K562 (cell line): Measurements from ENCODE around the gene RABGAP1L. TPM values are rescaled to one million over a fixed set of nuclear protein-coding genes. Genes with fewer than 3 reads are reported as not detected.

Source experiments
- ATF3 ChIP-seq, 2 experiments: fragments of 450-650 bp in 1 of 2; sonication (generic) in 1 of 2; formaldehyde crosslinking in 1 of 2; IDR thresholded peaks in 1 of 2; conservative IDR thresholded peaks in 1 of 2; 2 replicates each; pipeline versions ENCODE4 v1.6.1 to v1.8.1; 2016 to 2023; ENCODE audit warnings: mild to moderate bottlenecking in 2 of 2, moderate library complexity in 2 of 2, inconsistent platforms in 1 of 2, missing genetic modification reagents in 1 of 2
- CCNT2 ChIP-seq: IDR thresholded peaks from 2 replicates; pipeline ENCODE4 v1.6.1; 2011; ENCODE audit warnings: borderline replicate concordance, low read depth, mild to moderate bottlenecking, moderate library complexity, mixed read lengths, low read length; ENCODE audit not compliant: insufficient read length; ENCODE audit errors: extremely low read depth
- GABPA ChIP-seq: fragments of 200-800 bp; sonication (Bioruptor generic); conservative IDR thresholded peaks from 2 replicates; pipeline ENCODE4 v1.6.1; 2016; ENCODE audit warnings: low read depth, missing genetic modification characterization, missing compliant biosample characterization
- HMG20B ChIP-seq: fragments of 250-450 bp; sonication (Bioruptor Pico); IDR thresholded peaks from 2 replicates; pipeline ENCODE4 v1.5.0; 2021; ENCODE audit warnings: mild to moderate bottlenecking
- KHSRP ChIP-seq: fragments of 450-650 bp; IDR thresholded peaks from 2 replicates; pipeline ENCODE4 v1.6.1; 2017
- KLF16 ChIP-seq: IDR thresholded peaks from 2 replicates; pipeline ENCODE4 v1.6.1; 2016; ENCODE audit warnings: antibody characterized with exemption
- MAFG ChIP-seq: fragments of 450-650 bp; conservative IDR thresholded peaks from 2 replicates; pipeline ENCODE4 v1.6.1; 2016; ENCODE audit warnings: missing genetic modification characterization, missing compliant biosample characterization
- MEF2A ChIP-seq: IDR thresholded peaks from 2 replicates; pipeline ENCODE4 v1.6.1; 2011; ENCODE audit warnings: low read depth, mild to moderate bottlenecking, low read length, moderate library complexity; ENCODE audit not compliant: control insufficient read depth
- MLX ChIP-seq, 2 experiments: fragments of 450-650 bp in 1 of 2; sonication (generic) in 1 of 2; formaldehyde crosslinking; conservative IDR thresholded peaks; 2 replicates each; pipeline versions ENCODE4 v1.4.0 to v1.8.1; 2020 to 2022; ENCODE audit warnings: mild to moderate bottlenecking in 1 of 2, missing genetic modification reagents in 1 of 2
- MTA2 ChIP-seq: fragments of 450-650 bp; IDR thresholded peaks from 2 replicates; pipeline ENCODE4 v1.6.1; 2016; ENCODE audit warnings: low read depth
- MXI1 ChIP-seq: IDR thresholded peaks from 2 replicates; pipeline ENCODE4 v1.6.1; 2011; ENCODE audit warnings: low read depth, mild to moderate bottlenecking, improper control_type of control experiment, low read length
- NBN ChIP-seq: fragments of 450-650 bp; IDR thresholded peaks from 2 replicates; pipeline ENCODE4 v1.6.1; 2016; ENCODE audit warnings: low read depth, mild to moderate bottlenecking
- NEUROD1 ChIP-seq: fragments of 150-350 bp; IDR thresholded peaks from 2 replicates; pipeline ENCODE4 v1.6.1; 2014; ENCODE audit warnings: borderline replicate concordance, low read length, low read depth; ENCODE audit not compliant: partially characterized antibody
- NFATC3 ChIP-seq: fragments of 450-650 bp; IDR thresholded peaks from 2 replicates; pipeline ENCODE4 v1.6.1; 2017; ENCODE audit warnings: mild to moderate bottlenecking
- NR2C2 ChIP-seq, 2 experiments: fragments of 200-800 bp in 1 of 2; sonication (Bioruptor generic) in 1 of 2; sonication (generic) in 1 of 2; formaldehyde crosslinking in 1 of 2; IDR thresholded peaks; 2 replicates each; pipeline versions ENCODE4 v1.6.1 to v1.8.0; 2016 to 2022; ENCODE audit warnings: mild to moderate bottlenecking in 1 of 2, missing compliant biosample characterization in 1 of 2, missing genetic modification characterization in 1 of 2, missing genetic modification reagents in 1 of 2
- NR4A1 ChIP-seq, 2 experiments: fragments of 250-450 bp in 1 of 2; fragments of 450-650 bp in 1 of 2; sonication (Bioruptor Pico) in 1 of 2; IDR thresholded peaks; 2 replicates each; pipeline versions ENCODE4 v1.4.0 to v1.6.1; 2016 to 2020; ENCODE audit warnings: mild to moderate bottlenecking in 2 of 2, missing compliant biosample characterization in 1 of 2, missing genetic modification characterization in 1 of 2, moderate library complexity in 1 of 2
- RB1 ChIP-seq: fragments of 450-650 bp; IDR thresholded peaks from 2 replicates; pipeline ENCODE4 v1.6.1; 2017; ENCODE audit warnings: low read depth, mild to moderate bottlenecking
- SRF ChIP-seq, 2 experiments: fragments of 250-450, 450-650 bp in 1 of 2; sonication (Bioruptor Pico) in 1 of 2; sonication (generic) in 1 of 2; formaldehyde crosslinking; IDR thresholded peaks; 2 replicates each; pipeline versions ENCODE4 v1.5.0 to v1.5.1; 2020 to 2022; ENCODE audit warnings: mild to moderate bottlenecking in 1 of 2, missing genetic modification reagents in 1 of 2
- TFAM ChIP-seq: fragments of 250-450 bp; sonication (Bioruptor Pico); conservative IDR thresholded peaks from 2 replicates; pipeline ENCODE4 v1.5.0; 2021; ENCODE audit warnings: mild to moderate bottlenecking, moderate library complexity
- XRCC4 ChIP-seq: IDR thresholded peaks from one replicate; pipeline ENCODE4 v1.6.1; 2011; ENCODE audit not compliant: insufficient read depth, insufficient read length; ENCODE audit errors: extremely low read depth
- ZNF165 ChIP-seq: fragments of 250-450 bp; sonication (Bioruptor Pico); IDR thresholded peaks from 2 replicates; pipeline ENCODE4 v1.4.0; 2020; ENCODE audit warnings: borderline replicate concordance
- ZNF316 ChIP-seq: fragments of 450-650 bp; IDR thresholded peaks from 2 replicates; pipeline ENCODE4 v1.6.1; 2016
- ZNF354B ChIP-seq: fragments of 250-450 bp; sonication (Bioruptor Pico); IDR thresholded peaks from 2 replicates; pipeline ENCODE4 v1.4.0; 2020
- ZNF384 ChIP-seq: IDR thresholded peaks from 2 replicates; pipeline ENCODE4 v1.6.1; 2012; ENCODE audit warnings: low read depth, low read length, improper control_type of control experiment
- ZNF41 ChIP-seq: fragments of 250-450 bp; sonication (Bioruptor Pico); conservative IDR thresholded peaks from 2 replicates; pipeline ENCODE4 v1.4.0; 2020; ENCODE audit warnings: mild to moderate bottlenecking
- ZNF551 ChIP-seq: fragments of 250-450 bp; sonication (Bioruptor Pico); IDR thresholded peaks from 2 replicates; pipeline ENCODE4 v1.5.0; 2021; ENCODE audit warnings: mild to moderate bottlenecking, moderate library complexity
- ZNF57 ChIP-seq: fragments of 450-650 bp; formaldehyde crosslinking; IDR thresholded peaks from 2 replicates; pipeline ENCODE4 v1.4.0; 2020; ENCODE audit warnings: mild to moderate bottlenecking, moderate library complexity
- ZNF668 ChIP-seq: fragments of 250-450 bp; sonication (Bioruptor Pico); IDR thresholded peaks from 2 replicates; pipeline ENCODE4 v1.8.0; 2022; ENCODE audit warnings: mild to moderate bottlenecking, inconsistent platforms
- ZNF699 ChIP-seq: fragments of 250-450 bp; sonication (Bioruptor Pico); IDR thresholded peaks from 2 replicates; pipeline ENCODE4 v1.8.0; 2021; ENCODE audit warnings: mild to moderate bottlenecking, moderate library complexity; ENCODE audit not compliant: insufficient replicate concordance
- polyA plus RNA-seq, 8 experiments: library from polyadenylated mRNA; depleted of rRNA in 4 of 8; stranded (reverse) in 5 of 8; unstranded in 3 of 8; fragments of >200 nt; fragmentation: Nextera tagmentation in 2 of 8; fragmentation: Illumina TruSeq in 1 of 8; extraction: Ambion mirVana in 2 of 8; extraction: Trizol in 1 of 8; gene quantifications; 2 replicates each; pipeline versions ENCODE4 v1.2.1 to v1.2.3, GENCODE V29; 2011 to 2014; ENCODE audit warnings: inconsistent platforms in 1 of 8, missing spikeins in 1 of 8
- total RNA-seq, 7 experiments: library from RNA; depleted of rRNA in 6 of 7; stranded (reverse); fragments of >200 nt in 6 of 7; fragmentation: Illumina TruSeq in 2 of 7; extraction: Trizol in 2 of 7; gene quantifications; 2 replicates each; pipeline versions ENCODE4 v1.2.1 to v1.2.3, GENCODE V29; 2011 to 2021; ENCODE audit warnings: low replicate concordance in 1 of 7

The RABGAP1L gene
- total and polyA plus RNA-seq, 9 of the 15 experiments (the other 6 are each of a cell fraction or from before 2014, with no cell fraction given), result 16.5 to 44.9 (median 26.7) TPM

DNA sequence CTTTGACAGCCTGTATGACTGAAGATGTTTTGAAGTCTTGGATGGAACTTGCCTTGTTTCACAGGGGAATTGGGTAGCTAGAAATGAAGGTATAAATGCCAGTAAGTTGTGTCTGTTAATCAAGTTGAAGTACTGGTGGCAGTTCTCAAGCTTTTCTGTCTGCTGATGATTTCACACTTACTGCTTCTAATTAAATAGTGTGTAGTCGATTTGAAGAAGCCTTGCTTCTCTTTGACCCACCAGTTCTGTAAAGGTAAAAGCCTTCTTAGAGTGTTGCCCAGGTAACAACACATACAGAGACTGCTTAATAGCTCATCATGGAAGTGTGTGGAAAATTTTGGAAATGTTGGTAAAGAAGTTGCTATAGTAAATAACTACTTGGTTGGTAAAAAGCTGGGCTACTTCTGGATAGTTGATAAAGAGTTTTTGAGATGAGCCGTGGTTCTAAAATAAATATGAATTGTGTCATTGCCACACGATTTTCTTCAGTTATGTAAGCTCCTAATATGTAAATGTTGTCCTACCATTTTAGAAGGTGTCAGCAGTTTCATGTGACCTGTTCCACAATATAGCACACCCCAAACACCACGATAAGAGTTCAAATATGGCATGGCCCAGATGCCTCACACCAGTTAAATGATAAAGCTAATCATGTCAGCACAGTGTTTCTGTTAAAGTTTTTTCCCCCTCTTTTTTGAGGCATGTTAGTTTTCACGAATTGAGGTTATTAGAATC, 7.4 kb downstream of the RABGAP1L start (continued):
- TF ChIP-seq NR4A1 (CRISPR knock-in tag; IDR thresholded peaks at IDR 0.05) (no peak), NR4A1 (tag; IDR thresholded peaks at IDR 0.05) (peak; percentile 82; the same call in 1 of the 2 replicates), GABPA (tag) (peak; percentile 7; the same call in 1 of the 2 replicates), NBN (peak; percentile 57; the same call in 1 of the 2 replicates), KLF16 (peak; percentile 87), ZNF668 (peak; percentile 68; the same call in 1 of the 2 replicates), ZNF165 (CRISPR knock-in tag) (no peak), NR2C2 (CRISPR knock-in tag; IDR thresholded peaks at IDR 0.05) (no peak), NR2C2 (tag; IDR thresholded peaks at IDR 0.05) (peak; percentile 72), MXI1 (no peak), MAFG (tag) (peak; percentile 99), ZNF354B (CRISPR knock-in tag) (peak; percentile 70), NFATC3 (peak; percentile 43; the same call in 1 of the 2 replicates), SRF (CRISPR knock-in tag; IDR thresholded peaks at IDR 0.05) (peak; percentile 48 to 53; a peak in 1 of 4 replicates), HMG20B (CRISPR knock-in tag) (no peak), XRCC4 (no peak), MLX (CRISPR knock-in tag; conservative IDR thresholded peaks at IDR 0.05) (no peak), ZNF551 (CRISPR knock-in tag) (no peak), ZNF41 (CRISPR knock-in tag) (peak; percentile 69), ZNF699 (no peak), MEF2A (peak; percentile 60), NEUROD1 (no peak), KHSRP (no peak), RB1 (no peak), ATF3 (IDR thresholded peaks at IDR 0.05) (peak; percentile 45), ATF3 (CRISPR knock-in tag; conservative IDR thresholded peaks at IDR 0.05) (no peak), ZNF57 (no peak), TFAM (CRISPR knock-in tag) (no peak), ZNF384 (peak; percentile 40; the same call in 1 of the 2 replicates), ZNF316 (peak; percentile 100), CCNT2 (peak; percentile 48), MTA2 (peak; percentile 85)
